ENCODE measurements around the gene CSTPP1.
"Not testable (repeated sequence)": the region's sequence is repeated elsewhere in the genome, so short reads cannot be mapped to it uniquely, and the experiment has no call there.

The CSTPP1 gene

DNA sequence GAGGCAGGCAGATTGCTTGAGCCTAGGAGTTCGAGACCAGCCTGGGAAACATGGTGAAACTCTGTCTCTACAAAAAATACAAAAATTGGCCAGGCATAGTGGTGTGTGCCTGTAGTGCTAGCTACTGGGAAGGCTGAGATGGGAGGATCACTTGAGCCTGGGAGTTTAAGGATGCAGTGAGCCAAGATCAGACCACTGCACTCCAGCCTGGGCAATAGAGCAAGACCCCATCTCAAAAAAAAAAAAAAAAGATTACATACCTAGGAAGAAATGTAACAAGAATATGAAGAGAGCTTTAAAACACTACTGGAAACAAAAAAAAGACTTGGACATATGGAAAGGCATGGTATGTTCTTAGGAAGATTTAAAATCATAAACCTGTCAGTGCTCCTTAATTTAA, 144.2 kb downstream of the CSTPP1 start:
- in situ Hi-C loops (cut with MboI; ENCODE audit: low sequenced_read_pairs): not testable (repeated sequence)

DNA sequence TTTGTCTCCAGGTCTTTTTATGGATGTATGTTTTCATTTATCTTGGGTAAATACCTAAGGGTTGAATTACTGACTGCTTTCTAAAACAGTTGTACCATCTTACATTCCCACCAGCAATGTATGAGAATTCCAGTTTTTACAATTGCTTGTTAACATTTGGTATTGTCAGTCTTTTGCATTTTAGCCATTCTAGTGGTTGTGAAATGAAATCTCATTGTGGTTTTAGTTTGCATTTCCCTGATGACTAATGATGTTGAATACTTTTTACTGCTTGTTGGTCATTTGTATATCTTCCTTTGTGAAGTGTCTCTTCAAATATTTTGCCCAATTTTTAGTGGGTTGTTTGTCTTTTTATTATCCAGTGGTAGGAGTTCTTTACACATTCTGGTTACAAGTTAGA, 147.4 kb downstream of the CSTPP1 start:
- in situ Hi-C loops (cut with MboI; ENCODE audit: low sequenced_read_pairs): no loop called here

DNA sequence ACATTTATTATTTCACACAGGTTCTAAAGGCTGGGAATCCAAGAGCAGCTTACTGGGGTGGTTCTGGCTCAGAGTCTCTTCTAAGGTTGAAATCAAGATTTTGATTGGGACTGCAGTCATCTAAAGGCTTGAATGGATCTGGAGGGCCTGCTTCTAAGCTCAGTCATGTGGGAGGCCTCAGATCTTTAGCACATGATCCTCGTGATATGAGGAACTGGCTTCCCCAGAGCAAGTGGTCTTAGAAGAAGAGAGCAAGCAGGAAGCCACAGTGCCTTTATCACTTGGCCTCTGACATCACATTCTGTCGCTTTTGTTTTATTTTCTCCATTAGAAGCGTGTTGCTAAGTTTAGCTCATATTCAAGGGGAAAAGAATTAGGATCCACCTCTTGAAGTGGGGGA, 151.2 kb downstream of the CSTPP1 start:
- in situ Hi-C loops (cut with MboI; ENCODE audit: low sequenced_read_pairs): no loop called here

DNA sequence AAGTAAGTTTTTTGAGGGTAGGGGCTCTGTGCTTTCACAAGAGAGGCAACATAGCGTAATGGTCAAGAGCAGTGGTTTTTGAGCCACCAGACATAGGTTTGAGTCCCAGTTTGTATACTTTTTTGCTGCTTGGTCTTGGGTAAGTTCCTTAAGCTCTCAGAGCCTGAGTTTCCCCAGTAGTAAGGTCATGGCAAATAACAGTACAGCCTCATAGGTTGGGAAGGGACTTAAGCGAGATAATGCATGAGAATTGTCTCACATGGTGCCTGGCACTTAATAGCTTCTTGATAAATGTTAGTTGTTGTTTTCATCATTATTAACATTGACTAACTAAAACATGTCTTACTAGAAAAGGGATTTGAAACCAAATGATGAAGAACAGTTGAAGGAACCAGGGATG, 157.0 kb downstream of the CSTPP1 start:
- in situ Hi-C loops (cut with MboI; ENCODE audit: low sequenced_read_pairs): no loop called here

DNA sequence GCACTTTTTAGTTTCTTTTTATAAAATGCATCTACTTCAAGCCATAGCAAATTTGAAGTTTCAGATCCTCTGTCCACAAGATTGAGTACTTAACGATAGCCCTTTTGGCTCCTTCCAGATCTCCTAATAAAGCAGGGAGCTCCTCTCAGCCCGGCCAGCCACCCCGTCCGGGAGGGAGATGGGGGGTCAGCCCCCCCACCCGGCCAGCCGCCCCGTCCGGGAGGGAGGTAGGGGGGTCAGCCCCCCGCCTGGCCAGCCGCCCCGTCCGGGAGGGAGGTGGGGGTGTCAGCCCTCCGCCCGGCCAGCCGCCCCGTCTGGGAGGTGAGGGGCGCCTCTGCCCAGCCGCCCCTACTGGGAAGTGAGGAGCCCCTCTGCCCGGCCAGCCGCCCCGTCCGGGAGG, 160.3 kb downstream of the CSTPP1 start:
- in situ Hi-C loops (cut with MboI; ENCODE audit: low sequenced_read_pairs): not testable (repeated sequence)

DNA sequence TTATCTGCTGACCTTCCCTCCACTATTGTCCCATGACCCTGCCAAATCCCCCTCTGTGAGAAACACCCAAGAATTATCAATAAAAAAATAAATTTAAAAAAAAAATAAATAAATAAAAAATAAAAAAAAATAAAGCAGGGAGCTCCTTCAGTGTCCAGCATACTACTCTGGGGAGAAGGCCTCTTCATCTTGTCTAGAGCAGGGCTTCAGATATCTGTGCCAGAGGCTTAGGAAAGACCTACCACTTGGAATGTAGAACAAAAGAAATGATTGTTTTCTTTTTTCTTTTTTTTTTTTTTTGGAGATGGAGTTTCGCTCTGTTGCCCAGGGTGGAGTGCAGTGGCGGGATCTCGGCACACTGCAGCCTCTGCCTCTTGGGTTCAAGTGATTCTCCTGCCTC, 161.7 kb downstream of the CSTPP1 start:
- in situ Hi-C loops (cut with MboI; ENCODE audit: low sequenced_read_pairs): not testable (repeated sequence)

DNA sequence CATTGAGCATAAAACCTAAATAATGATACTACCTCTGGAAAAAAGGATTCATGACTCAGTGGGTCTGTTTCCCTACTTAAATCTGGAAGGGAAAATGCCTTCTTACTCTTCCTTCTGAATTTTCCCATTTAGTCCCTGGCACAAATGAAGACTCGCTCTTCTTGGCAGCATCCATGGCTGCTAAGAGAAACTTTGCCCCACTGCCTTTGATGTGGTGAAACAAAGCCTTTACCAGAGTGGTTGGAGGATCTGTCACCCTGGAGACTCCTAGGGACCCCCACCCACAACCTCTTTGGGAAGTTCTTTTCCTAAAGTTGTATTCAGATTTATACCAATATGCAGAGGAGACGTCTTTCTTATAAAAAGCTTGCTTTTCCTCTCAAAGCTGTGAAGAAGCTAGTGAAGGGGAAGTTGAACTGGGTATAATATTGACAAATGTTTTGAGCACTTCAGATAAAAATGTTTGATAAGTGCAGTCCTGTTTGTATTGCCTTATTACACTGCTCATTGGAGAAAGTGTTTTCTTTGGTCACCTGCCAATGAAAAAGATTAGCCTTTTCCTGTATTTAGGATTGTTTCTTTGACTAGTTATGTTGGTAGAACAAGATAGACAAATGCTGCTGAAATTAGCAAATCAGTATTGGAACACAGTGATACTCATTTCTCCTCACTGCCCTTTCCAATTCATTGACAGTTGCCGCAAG, 162.8 kb downstream of the CSTPP1 start:
- in situ Hi-C loops (cut with MboI; ENCODE audit: low sequenced_read_pairs): no loop called here

DNA sequence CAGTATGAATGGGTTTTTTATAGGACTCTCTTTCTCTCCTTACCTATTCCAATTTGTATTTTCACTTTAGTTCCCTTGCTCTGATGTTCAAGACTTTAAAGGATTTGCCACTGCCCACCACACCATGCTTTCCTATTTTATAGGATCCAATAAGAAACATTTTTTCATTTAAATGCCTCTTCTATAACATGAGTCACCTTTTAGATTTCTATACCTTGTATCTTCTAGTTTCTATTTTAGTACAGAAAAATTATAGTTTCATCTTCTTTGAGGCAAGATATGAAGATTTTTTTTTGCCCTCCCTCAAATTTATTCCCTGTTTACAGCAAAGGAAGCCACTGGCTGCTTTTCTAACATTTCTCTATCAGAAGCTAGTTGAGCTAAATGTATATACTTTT, 163.4 kb downstream of the CSTPP1 start:
- in situ Hi-C loops (cut with MboI; ENCODE audit: low sequenced_read_pairs): no loop called here

DNA sequence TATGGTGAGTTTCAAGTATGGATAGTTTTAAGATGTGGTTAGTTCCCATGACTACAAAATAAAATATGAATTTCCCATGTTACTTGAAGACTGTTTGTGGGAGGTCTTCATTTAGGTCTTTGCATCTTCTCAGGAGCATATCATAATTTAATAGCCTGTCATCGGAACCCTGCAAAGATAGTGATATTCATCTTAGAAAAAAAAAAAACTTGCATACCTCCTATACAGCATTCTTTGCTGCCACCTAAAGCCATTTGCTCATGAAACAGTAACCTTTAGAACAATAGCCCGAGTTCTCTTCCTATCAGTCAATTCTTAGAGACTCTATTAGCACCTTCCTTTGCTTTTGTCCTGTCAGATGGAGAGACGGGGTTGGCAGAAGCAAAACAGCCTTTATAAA, 164.8 kb downstream of the CSTPP1 start:
- in situ Hi-C loops (cut with MboI; ENCODE audit: low sequenced_read_pairs): no loop called here

DNA sequence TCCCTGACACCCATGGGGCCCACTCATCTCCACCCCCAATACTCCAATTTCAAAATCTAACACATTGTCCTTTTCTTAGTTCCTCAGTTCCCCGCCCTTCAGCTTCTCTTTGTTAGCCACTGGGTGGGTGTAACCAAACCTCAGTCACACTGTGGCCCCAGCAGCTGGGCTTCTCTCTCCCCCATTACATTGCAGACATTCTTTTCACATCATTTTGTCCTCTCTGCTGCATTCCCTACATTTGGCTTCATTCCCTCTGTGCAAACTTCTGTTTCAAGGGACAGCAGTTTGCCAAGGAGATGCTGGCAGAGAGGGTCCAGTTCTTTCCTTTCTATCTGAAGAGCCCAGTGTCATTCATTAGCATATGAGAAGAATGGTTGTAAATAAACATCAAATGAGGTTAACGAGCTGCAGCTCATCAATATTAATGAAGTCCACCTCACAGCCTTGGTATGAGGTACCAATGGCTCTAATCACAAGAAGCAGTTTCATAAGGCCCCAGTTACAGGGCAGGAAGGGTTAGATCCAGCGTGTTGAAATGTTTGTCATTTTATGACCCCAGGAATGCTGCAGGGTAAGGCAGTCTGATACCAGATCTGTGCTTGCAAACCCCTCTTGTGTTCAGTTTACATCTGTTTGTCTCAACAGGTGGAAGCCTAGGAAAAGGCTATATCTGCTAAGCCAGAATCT, 167.8 kb downstream of the CSTPP1 start:
- in situ Hi-C loops (cut with MboI; ENCODE audit: low sequenced_read_pairs): no loop called here

DNA sequence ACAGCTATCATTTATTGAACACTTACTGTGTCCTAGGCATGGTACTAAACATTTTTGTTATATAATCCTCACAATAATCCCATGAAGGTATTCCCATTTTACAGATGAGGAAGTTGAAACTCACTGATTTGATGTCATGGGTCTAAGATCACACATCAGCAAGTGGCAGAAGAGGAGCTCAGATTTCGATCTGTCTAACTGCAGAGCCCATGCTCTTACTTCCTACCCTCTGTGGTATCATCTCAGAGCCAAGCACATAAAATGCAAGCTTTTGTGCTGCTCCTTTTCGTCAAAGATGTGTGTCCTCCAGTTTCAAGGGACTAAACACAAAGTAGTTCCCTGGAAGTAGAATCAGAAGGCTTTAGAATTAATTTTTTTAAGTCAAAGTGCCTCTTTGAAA, 169.0 kb downstream of the CSTPP1 start:
- in situ Hi-C loops (cut with MboI; ENCODE audit: low sequenced_read_pairs): no loop called here

DNA sequence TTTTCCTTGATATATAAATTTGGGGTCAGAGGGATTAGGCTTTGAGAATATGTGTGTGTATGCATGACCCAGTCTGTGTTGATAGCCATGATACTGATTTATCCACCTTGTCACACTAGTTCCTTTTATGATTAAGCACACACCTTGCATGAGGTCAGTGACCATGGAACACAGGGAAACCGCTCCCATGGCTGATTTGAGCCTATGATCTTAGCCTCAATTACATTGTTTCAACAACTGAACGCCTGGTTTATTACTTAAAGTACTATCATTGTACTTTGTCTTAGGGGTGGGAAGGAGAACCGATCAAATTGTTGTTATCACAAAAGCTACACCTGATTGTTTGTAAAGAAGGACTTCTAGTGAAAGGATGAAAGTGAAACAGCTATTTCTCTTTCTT, 169.4 kb downstream of the CSTPP1 start:
- in situ Hi-C loops (cut with MboI; ENCODE audit: low sequenced_read_pairs): no loop called here

DNA sequence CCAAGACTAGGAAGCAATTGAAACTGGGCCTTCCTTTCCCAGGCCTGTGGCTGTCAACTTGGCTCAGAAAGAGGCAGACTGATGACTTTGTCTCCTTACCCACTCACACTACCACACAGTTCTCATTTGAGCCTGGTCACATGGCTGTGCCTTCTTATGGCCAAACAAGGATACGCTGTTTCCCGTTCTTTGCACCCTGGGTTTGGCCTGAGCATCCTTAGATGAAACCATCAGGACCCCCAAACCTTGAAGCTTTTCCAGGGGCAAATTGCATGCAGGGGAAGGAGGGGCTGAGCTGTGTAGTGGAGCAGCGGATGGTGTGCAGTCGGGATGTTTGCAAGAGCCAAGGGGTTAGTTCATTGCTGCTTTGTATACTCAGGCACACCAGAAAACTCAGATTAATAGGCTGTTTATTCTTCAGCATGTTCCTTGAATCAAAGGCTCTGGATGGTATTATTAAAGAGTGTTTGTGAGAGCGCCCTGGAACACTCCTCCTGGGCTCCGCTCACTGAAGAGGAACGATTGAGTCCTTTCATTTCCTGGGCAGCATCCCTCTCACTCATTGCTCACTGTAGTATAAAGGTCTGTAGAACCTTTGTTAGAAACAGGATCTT, 170.3 kb downstream of the CSTPP1 start:
- in situ Hi-C loops (cut with MboI; ENCODE audit: low sequenced_read_pairs): no loop called here

DNA sequence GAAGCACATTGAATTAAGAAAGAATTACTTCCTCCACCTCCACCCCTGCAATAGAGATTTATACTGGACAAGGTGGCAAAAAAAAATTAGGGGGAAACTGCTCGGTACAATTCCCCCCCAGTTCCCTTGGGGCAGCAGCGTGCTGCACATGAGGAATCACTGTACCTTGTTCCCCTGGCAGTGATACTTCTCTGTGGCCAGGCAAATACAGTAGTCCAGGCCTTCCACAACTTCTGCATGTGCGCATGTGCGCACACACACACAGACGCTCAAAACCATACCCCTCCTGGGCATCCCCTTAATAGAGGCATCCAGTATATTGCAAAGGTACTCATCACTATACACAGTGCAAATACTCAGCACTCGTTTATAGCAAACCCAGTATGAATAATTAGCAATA, 171.2 kb downstream of the CSTPP1 start:
- in situ Hi-C loops (cut with MboI; ENCODE audit: low sequenced_read_pairs): no loop called here

DNA sequence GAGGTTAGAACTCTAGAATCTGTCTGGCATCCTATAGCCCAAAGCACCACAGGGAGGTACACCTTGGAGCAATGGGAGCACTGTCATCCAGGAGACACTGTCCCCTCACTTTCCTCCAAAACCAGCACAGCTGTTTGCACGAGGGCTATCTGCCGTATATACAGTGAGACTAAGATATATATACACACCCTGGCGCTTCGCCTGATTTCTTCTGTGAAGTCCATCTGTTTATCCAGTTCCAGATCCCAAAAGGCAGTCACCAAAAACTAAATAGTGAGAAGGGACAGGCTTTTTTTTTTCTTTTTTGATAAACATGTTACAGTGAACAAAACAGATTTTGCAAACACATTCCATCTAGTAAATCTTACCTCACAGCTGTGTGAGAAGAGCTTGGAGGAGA, 171.7 kb downstream of the CSTPP1 start:
- in situ Hi-C loops (cut with MboI; ENCODE audit: low sequenced_read_pairs): no loop called here

DNA sequence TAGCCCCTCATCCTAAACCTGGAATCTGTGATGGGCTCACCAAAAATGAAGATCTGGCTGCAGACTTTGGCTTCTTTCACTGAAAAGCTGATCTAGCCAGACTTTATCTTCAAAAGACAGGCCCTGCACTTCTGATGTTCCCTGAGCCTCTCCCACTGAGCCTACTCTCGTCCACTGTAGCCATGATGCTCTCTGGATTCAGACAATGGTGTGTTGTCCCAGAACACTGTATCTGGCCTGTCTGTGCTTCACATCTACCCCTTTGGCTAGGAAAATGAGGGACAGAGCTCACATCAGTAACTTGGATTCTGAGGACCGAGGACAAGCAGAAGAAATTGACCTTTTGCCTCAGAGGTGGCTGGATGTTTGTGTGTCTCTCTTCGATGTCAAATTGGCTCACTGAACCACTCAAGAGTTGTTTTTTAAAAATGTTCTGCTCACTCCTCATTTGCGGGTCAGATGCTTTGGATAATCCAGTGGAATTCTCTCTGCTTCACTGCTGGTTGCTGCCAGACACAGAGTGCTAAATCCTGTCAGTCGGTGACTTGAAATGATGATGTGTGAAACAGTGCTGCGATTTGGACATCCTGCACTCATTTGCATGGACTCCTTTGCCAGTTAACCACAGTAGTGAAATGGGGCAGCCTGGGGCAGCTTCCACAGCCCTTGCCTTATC, 172.6 kb downstream of the CSTPP1 start:
- in situ Hi-C loops (cut with MboI; ENCODE audit: low sequenced_read_pairs): no loop called here

DNA sequence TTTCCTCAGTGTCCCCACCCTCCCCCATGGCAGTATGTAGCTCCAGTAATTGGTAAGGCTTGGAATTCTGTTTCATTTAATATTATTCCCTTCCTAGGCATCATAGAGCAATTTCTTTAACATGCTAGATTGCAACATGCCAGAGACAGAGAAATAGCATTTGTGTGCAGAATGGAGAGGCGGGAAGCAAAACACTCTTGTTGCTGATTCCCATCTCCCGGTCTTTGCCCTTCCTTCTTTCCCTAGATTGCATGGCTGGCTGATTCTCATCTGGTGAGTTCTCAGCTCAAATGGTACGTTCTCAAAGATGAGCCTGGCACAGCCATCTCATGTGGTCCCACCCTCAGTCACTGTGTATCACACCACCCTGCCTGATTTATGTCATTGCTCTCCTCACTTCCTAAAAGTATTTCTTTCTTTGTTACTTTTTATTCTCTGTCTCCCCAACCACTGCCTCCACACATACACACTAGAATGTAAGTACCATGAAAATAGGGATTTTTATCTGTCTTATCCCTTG, 173.2 kb downstream of the CSTPP1 start:
- in situ Hi-C loops (cut with MboI; ENCODE audit: low sequenced_read_pairs): no loop called here

DNA sequence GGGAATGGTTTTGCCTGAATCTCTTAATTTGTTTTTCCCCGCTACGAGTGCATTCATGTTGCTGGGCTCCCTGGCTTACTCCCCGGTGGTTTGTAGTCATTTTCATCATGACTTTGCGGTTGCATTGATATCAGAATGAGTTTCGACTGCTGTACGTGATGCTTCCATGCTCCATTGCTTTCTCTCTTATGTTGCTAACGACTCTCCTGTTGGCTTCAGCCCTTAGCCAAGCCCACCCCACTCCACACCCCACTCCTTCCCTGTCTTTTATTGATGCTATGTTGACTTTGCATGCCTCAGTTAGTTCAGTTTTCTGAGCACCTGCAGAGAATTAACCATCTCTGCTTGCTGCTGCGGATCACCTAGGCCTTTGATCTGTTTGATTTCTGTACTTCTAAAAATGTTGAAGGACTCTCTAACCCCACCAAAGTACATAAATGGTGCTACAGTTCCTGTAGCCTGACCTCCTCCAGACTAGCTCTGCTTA, 174.8 kb downstream of the CSTPP1 start:
- in situ Hi-C loops (cut with MboI; ENCODE audit: low sequenced_read_pairs): no loop called here

DNA sequence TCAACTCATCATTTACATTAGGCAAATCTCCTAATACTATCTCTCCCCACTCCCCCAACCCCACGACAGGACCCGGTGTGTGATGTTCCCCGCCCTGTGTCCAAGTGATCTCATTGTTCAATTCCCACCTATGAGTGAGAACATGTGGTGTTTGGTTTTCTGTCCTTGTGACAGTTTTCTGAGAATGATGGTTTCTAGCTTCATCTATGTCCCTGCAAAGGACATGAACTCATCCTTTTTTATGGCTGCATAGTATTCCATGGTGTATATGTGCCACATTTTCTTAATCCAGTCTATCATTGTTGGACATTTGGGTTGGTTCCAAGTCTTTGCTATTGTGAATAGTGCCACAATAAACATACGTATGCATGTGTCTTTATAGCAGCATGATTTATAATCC, 176.4 kb downstream of the CSTPP1 start:
- in situ Hi-C loops (cut with MboI; ENCODE audit: low sequenced_read_pairs): not testable (repeated sequence)

DNA sequence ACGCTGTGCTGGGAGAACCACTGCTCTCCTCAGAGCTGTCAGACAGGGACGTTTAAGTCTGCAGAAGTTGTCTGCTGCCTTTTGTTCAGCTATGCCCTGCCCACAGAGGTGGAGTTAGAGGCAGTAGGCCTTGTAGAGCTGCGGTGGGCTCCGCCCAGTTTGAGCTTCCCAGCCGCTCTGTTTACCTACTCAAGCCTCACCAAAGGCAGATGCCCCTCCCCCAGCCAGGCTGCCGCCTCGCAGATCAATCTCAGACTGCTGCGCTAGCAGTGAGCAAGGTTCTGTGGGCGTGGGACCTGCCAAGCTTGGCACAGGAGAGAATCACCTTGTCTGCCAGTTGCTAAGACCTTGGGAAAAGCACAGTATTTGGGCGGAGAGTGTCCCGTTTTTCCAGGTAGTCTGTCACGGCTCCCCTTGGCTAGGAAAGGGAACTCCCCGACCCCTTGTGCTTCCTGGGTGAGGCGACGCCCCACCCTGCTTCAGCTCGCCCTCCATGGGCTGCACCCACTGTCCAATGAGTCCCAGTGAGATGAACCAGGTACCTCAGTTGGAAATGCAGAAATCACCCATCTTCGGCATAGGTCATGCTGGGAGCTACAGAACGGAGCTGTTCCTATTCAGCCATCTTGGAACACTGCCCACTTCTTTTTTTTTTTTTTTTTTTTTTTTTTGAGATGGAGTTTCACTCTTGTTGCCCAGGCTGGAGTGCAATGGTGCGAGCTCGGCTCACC, 182.6 kb downstream of the CSTPP1 start:
- in situ Hi-C loops (cut with MboI; ENCODE audit: low sequenced_read_pairs): not testable (repeated sequence)

DNA sequence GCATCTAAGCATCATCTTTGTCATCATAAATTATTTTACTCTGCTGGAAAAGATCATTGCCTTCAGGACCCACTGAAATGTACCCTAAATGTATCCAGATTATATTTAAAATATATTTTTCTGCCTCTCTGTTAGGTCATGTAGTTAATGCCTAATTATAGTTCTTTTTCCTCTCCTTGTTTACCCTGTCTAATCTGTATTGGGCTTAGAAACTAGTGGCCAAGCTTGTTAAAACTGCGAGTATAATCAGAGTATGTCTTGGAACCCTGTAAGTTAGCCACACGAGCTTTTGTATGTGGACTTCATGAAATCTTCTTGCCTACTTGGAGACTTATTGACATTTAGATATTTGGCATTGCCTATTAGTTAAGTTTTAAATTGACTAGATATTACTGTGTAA, 184.5 kb downstream of the CSTPP1 start:
- in situ Hi-C loops (cut with MboI; ENCODE audit: low sequenced_read_pairs): no loop called here
